Epidermal melanocyte (primary cell): ENCODE measurements around the gene OVCA2.

ENCODE experiments used
- DNase-seq: peaks from one replicate; pipeline ENCODE4 v3.0.0; 2011; ENCODE audit warnings: low spot score; ENCODE audit not compliant: insufficient read length

OVCA2 gene

DNA sequence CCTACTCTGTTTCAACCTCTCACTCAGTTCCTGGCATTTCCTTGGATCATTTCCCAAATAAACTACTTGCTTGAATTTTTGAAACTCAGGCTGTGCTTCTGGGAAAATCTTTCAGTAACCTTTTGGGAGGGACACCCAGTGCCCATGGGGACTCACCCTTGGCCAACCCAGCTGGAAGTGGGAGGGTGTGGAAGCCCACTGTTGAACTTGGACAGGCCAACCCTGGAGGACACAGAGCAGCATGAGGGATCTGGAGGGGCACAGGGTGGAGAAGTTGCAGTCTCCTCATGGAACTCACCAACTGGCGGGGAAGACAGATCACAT, 27.9 kb upstream of the OVCA2 start:
- no peak for DNase-seq

DNA sequence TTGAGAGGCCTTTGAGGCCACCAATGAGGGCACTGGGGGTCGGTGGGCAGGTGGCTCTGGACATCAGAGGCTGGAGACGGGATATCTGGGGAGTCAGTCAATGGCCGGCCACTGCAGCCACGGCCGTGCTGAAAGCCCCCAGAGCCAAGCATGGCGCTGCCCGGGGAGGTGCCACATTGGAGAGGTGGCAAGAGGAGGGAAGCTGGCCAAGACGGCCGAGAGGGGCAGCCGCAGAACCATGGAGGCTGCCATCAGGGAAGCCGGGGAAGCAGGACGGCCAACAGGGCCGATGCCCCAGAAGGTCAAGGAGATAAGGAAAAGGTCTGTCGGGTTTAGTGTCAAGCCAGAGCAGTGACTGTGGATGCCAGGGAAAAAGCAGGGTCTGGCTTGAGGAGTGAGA, 26.5 kb upstream of the OVCA2 start:
- DNase-seq: no peak

DNA sequence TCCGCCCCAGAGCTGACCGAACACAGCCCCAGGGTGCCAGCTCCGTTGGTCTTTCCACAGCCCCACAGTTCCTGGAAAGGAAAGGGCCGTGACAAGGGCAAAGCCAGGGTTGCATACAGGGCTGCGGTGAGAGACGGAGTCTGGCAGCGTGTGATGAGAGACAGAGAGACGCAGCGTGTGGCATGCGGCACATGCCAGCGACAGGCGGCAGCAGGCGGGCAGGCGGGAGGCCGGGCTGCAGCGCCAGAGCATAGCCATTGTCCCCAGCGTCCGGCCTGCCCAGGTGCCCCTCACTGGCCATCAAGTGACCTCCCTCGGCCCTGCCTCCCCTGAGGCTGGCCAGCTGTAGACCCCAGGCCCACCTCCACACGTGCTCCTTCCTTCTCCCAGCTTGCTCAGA, 25.3 kb upstream of the OVCA2 start:
- DNase-seq: no peak

DNA sequence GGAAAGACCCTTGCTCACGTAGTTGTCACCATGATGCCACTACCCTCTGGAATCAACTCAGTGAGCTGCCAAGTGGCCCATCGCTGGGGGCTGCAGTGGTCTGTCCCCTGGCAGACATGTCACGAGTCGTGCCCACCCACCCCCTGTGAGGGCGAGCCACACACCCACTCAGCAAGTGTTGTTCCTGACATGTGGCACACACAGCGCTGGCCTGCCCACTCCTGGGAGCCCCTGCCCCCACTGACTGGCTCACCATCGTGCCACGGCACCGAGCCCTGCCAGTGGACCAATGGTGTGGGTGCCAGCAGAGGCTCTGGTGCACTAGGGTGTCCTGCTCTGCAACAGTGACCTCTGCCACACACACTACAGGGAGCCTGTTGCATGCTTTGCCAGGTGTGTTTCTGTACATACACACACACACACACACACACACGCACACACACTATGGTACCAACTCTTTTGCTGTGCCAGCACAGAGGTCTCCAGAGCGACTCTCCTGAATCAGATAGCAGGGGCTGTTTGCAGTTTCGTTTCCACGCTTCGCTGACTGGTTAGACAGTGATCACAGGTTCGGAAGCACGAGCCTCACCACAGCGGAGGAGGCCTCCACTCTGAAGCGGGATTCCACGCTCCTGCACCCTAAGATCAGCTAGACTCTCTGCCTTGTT, 24.4 kb upstream of the OVCA2 start:
- no peak for DNase-seq

DNA sequence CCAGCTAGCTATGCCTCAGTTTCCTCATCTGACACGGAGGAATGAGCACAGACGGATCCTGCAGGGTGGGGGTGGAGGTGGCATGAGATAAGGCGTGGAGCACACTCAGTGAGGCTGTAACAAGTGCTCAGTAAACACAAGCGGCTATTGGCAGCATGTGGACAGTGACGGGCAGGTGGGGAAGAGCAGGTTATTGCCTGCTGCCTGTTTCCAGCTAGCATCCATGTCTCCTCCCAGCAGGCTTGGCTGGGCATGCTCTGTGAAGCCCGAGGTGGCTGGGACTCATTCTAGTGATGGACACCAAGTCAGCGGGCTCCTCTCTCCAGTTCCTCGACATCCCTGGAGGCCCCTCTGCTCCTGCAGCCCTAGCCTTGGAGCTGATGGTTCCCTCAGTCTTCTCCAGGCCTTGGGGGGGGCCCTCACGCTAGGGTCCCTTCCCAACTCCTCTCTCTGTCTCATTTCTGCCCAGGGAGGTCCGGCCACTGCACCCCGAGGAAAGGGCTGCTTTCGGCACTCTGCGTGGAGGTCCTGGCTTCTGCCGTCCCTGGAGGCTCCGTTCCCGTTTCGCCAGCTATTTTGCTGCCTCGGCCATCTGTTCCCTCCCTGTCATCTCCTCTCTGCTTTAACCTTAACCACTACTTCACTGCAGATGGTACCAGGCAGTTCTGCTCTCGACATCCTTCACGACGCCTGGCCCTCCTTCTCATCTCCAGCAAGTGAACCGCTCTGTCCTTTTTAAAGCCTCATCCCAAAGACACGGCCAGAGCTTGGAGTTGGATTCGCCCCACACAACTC, 22.9 kb upstream of the OVCA2 start:
- no peak for DNase-seq

DNA sequence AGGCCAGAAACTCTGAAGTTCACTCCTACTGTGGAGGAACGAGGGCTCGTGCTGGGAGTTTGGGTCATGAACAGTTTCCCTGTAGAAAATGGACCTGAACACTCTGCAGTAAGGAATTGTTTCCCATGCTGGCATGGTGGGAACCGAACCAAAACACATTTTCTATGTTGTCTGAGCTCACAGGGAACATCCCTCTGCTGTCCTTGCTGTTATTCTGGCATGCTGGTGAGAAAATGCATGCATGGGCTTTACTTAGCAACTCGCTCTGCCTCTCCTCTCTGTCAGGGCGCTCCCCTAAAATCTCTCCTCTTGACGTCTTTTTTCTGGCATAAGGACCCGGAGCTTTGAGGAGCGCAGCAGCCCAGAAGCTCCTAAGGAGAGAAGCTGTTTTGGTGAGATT, 22.1 kb upstream of the OVCA2 start:
- DNase-seq: no peak

DNA sequence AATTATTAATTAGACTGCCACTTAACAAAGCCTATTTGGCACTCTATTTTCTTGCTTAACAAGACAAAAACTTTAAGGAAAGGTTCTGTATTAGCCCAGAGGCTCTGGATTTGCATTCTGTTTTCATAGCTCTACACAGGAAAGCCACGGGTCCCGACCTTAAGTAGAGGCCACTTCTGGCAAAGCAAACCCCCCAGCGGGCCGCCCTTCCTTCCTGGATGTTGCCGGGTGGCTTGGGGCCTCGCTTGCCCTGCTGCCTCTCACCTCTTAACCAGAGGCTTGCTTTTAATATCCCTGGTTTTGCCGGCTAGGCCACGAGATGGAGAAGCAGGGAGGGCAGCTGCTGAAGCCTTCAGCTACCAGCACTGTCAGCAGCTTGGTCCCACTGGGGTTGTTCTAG, 21.1 kb upstream of the OVCA2 start:
- DNase-seq: no peak

- no peak for DNase-seq
Observed at GRCh38 chr17:2022647-2023240, 19.1 kb upstream of the OVCA2 start.

DNA sequence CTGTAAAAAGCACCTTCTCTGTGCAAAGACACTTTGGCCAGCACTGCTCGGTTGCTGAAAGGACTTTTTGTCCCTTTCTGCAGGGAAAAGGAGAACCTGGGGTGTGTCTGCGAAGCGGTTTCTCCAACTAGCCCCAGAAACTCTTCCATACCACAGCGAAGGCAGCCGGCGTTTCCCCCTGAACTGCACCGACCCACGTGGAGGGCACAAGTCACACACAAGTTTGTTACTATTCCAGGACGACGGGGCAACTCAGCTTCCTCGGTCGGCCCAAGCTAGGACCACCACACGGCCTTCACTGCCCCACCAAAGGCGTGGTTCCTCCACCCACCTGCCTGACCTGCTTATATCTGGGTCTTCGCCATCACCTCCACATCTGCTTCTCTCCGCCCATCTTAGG, 18.6 kb upstream of the OVCA2 start:
- no peak for DNase-seq

DNA sequence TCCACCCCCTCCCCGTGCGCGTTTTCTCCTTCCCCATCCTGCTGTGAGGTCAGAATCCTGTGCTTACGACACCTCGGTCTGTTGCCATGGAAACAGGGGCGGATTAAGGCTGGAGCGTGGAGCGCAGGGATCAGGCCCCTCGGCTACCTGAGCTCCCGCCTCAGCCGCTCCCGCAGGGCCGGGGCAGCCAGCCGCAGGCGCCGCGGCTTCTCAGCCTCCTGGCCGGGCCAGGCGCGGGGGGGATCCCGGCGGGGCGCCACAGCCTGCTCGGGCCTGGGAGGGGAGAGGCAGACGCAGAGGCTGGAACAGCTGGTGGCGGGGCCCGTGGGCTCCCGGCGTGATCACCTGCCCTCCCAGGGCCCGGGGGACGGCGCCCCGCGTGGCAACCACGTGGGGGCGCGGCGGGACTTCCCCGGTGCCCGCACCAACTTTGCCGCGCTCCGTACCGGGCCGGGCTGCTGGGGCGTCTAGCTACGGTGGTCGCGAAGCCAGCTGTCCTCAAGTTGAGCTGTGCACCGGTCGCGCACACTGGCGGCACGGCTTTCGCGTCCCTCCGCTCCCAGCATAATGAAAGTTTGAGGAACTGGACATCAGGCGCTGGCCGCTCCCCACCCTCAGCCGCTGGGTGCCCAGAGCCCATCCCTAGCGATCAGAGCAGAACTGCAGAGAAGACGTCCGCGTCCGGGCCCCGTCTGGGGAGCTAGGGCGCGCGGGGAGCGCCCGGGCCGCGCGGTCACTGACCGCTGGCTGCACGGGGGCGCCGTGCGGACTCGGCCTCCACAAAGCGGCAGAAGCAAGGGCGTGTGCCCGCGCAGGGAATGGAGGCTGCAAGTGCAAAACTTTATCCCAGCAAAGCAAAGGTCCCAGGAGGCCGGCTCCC, 17.9 kb upstream of the OVCA2 start:
- no peak for DNase-seq

DNA sequence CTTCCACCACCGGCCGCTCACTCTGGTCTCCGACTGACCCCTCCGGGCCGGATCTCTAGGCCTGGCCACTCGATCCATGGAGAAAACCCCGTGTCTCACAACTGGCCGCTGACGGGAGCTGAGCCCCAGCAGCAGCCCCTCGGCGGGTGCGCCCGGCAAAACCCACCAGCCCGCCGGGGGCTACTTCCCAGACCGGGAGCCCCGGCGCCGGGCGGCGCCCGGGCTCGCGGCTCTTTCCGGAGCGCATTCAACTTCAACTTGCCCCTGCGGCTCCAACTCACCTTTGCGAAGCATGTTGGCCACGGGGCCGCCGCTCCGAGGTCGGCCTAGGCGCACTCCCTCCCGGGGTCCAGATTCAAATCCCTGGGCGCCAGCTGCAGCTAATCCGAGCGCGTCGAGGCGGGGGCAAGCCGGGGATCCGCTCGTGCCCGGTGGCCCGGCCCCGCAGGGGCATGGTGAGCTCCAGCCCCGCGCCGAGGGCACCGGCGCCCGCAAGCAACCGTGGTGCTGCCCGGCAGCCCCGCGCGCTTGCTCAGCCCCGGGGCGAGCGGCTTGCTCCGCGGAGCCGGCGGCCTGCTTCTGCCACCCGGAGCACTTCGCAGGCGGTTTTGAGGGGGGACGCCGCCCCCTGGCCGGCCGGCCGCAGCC, 17.1 kb upstream of the OVCA2 start:
- no peak for DNase-seq

GRCh38 chr17:2025220-2025621, 16.6 kb upstream of the OVCA2 start, which contains the start of gene RTN4RL1:
TSS of gene RTN4RL1 (minus strand) at chr17:2025334. CDS start at chr17:2024865, 469 bp downstream.
- DNase-seq: peak; percentile 85

DNA sequence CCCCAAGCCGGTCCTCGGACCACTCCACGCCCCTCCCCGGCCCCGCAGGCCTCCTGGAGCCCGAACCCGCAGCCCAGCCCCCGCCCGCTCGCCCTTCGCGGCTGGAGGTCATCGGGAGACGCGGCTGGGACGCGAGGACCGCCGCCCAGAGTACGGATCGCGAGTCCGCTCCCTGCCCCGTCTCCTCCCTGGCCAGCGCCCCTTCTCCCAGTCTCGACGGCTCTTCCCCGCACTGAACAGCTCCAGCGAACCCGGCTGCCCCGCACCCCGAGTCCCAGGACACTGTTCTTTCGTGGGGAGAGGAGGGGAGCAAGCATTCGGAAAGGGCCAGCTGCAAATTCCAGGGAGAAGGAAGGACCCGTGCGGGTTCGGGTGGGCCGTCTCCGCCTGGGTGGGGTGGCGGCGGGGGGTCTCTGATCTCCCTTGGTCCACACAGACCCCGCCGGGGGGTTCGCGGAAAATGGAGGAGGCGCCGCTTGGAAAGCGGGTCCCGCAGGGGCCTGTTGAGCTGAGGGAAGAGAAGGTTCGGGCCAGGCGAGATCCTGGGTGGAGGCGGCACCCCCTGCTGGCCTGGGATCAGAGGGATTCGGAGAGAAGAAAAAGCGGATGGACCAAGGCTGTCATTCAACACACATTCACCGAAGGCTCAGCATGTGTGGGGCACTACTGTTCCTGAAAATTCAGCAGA, 16.1 kb upstream of the OVCA2 start:
- DNase-seq: peak; percentile 87

DNA sequence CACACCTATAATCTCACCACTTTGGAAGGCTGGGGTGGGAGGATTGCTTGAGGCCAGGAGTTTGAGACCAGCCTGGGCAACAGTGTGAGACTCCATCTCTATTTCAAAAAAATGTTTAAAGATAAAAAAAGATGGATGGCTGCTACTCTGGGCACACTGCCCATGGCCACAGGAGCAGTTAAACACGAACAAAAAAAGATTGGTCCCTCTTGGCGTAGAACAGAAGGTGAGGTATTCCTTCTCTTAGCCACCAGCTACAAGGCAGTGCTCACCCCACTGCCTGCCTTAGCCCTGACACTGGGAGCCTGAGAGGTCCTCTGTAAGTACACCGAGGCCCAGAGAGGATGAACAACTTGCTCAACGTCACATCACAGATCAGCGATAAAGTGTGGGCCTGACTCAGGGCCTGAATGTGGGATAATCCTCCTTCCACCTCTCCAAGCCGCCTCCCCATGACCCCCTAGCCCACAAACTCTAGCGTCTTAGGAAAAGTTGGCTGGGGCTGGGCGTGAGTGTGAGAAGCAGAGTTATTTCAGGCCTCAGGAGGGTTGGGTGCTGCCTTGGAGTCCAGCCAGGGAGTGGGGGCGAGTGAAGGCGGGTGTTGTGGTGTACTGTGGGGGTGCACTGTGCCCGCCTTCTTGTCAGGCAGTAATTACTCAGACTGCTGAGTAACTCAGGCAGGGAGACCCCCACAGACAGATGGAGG, 14.1 kb upstream of the OVCA2 start:
- no peak for DNase-seq

- no peak for DNase-seq
Observed at GRCh38 chr17:2028234-2028614, 13.6 kb upstream of the OVCA2 start.

DNA sequence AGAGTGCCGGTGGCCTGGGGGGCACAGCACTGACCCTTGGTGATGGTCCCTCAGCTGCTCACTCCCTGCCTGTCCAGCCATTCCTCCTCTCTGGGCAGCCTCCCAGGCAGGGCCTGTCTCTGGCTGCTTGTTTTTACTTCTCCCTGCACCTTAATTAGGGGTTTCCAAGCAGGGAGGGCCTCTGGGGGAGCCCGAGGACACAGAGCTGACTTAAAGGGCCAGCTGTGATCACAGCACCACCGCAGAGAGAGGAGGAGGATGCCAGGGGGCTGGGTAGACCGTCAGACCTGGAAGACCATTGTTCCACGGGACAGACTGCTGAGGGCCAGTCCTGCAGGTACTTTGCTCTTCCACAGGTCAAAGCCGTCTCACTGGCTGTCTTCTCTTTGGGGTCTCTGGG, 13.1 kb upstream of the OVCA2 start:
- no peak for DNase-seq

DNA sequence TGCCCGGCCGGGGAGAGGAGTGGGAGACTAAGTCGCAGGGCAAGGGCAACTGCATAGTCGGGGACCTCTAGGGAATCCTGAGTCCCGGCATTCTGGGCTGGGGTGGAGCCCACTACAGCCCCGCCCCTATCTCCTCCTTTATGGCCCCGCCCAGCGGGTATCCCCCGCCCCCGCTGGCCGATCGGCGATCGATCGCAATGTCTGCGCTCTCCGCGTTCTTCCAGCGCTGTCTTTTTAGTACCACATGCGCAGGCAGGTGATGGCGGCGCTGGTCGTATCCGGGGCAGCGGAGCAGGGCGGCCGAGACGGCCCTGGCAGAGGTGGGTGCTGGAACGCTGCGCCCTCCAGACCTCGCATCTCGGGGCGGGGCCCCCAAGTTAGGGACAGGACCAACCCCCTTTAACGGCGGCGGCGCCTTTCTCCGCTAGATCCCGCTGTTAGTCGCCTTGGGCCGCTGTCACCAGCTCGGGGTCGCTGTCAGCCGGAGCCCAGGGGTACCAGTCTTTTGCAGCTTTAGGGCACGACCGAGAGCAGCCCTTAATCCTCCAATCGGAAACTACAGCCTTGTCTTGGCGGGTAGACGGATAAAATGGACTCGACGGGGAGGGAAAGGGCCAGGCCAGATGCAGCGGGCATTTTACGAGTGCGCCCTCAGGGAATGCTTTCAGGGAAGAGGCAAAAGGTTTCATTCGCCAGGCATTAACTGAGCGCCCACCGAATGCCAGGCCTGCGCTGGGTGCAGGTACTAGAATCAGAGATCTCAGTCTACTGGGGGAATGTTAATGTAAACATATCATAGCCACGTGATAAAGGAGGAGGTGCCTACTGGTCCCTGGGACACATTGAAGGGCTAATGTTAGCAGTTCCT, 11.7 kb upstream of the OVCA2 start, which contains the start of gene DPH1:
Gene DPH1, plus strand, starts transcription at position 243 of the 868 bp plus-strand sequence. Its CDS starts 17 bp downstream, at position 260.
- DNase-seq: peak; percentile 95

- no peak for DNase-seq
Observed at GRCh38 chr17:2030779-2031163, 11.1 kb upstream of the OVCA2 start.

DNA sequence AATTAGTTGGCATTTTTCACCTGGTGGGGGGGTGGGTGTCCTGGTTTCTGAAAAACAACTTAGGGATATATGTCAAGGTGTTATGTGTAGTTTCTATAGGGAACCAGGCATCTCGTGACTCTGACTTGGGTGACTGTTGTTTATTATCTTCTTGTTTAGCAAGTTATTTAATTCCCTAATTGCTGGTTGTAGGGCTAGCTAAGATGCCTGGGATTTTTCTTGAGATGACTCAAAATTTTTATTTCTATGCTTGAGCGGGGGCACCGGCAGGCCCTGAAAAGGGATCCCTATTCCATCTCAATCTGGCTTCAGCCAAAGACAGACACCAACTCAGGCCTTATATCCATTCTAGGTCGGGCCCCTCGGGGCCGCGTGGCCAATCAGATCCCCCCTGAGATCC, 8.7 kb upstream of the OVCA2 start:
- no peak for DNase-seq
